ENCODE results near the gene BICD1.
"Not testable (repeated sequence)": the region's sequence is repeated elsewhere in the genome, so short reads cannot be mapped to it uniquely, and the experiment has no call there.

BICD1 gene

DNA sequence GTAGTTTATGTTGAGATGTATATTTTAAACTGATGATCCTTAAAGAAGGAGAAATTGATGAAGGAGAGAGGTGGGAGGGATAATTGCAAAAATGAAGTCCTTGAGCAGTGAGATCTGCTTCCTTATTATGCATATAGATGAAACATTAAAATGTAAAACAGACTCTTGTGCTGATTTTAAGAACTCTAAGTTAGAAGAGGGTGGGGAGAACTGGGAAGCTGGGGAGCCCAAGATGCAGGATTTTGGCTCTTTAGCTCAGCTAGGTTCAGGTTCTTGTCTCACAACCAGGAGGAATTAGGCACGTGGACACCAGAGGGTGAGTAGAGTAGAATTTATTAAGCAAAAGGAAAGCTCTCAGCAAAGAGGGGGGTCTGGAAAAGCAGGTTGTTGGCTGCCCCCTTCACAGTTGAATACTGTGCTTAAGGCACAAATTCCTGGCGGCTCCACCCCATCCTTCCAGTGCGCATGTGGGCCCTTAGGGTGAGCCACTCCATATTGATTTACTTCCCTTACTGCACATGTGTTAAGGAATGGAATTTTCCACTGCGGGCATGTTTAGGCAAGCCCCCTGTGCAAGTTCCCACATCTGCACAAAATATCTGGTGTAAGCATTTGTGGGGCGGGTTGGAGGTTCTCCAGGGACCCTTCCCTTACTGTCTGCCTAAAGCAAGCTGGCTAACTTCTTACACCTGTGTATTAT, 141.9 kb downstream of the BICD1 start:
- DNase-seq (ENCODE audit: low read depth): no peak

DNA sequence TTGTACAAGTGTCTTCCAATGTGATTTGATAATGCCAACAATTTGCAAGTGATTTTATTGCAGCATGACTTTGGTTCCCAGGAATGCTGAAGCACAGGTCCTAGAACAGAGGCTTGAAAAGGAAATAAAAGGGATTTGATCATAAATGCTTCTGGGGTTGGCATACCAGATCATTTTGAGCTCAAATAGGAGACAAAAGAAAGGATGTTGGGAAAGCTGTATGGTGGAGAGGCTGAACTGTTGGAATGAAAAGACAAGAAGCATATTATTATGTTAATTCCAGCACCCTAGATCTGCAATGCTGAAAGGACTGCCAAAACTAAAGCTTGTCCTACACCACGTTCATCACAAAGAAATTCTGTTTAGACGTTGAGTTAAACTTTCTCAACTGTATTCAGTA, 143.1 kb downstream of the BICD1 start:
- DNase-seq (ENCODE audit: low read depth): no peak

DNA sequence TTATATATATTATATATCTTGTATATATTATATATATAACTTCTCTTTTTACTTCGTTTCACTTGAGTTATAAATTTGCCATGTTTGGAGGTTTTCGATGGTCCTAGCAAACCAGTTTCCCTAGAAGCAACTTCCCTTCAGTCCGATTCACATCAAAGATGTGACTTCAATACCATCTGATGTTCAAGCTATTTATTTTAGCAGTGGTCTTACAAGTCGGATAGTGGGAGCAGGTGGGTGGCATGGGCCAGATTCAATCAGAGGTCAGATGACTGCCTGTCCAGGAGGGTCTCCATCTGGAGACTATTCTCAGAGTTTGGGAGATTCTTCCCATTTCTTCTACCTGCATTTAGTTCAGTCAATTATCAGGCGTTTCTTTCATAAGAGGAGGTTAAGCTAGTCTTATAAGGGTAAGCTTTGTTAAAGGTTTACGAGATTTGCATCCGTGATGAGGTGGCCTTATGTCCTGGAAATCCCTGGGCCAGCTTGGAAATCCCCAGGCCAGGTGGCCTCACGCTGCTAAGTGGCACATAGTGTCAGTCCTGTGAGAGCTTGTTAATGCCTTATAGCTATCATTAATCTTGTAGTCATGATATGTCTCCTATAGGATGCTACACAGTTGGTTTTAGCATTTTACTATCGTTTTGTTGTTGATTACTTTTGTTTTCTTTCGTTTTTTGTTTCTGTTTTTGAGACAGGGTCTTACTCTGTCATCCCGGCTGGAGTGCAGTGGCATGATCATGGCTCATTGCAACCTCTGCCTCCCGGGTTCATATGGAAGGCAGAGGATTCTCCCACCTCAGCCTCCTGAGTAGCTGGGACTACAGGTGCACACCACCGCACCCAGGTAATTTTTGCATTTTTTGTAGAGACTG, 145.8 kb downstream of the BICD1 start:
- no peak for DNase-seq (ENCODE audit: low read depth)

DNA sequence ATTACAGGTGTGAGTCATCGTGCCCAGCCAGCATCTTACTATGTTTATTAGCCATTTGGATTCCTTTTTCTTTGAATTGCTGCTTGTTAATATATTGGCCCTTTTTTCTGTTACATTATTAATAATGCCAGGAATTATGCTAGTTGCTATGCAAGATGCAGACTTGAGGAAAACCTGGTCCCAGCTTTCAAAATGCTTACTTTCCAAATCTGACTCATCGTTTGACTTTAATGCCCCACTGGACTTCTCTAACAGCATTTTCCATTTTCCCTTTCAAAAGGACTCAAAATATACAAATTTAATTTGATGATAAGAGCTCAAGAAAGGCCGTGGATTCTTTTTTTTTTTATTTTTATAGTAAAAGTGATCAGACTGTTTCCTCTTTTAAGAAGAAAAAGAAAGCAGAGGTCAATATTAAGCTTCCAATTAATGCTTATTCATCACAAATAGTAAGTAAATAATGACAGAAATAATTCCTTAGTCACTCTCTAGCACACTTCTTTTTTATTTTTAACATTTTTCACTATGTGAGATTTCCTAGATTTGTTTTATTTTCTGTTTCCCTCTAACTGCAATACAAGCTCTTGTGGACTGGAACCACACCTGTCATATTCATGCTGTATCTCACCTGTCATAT, 146.6 kb downstream of the BICD1 start:
- DNase-seq (ENCODE audit: low read depth): no peak

DNA sequence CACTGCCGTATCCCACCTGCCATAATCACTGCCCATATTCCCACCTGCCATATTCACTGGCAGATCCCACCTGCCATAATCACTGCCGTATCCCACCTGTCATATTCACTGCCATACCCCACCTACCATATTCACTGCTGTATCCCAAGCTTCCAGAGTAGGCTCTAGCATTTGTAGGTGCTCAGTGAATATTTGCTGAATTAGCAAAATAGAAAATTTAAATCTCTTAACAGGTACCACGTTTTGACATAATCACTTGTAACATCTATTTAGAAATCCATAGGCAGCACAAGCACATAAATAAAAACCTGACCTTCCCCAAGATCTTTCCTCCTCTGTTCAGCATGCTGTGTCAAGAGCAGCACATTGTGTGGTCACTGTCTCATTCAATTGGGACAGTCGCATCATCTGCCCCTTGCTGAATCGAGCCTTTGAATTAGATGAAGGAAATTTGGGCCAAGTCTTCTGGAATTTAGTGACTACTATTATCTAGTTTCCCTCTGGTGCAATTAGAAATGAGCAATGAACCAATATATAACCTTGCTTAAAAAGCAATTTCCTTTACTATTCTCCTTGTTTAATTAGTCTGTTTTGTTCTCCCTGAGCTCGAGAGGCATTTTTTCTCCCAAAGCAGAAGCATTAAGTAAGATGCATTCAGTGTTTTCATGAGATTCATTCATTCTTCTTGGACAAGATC, 147.8 kb downstream of the BICD1 start:
- no peak for DNase-seq (ENCODE audit: low read depth)

DNA sequence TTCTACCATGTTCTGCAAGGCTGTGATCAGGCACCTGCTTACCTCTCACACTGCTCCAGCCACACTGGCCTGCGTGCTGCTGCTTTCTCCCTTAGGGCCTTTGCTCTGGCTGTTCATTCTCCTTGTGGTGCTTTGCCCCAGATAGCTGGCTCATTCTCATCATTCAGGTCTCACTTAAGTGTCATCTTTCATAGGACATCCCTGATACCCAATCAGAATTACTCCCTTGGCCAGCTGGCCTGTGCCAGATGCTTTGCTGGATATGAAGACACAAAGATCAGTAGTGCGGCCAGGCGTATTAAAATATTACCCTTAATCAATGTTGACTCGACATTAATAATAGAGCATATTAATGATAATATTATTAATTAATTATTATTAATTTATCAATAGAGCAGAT, 148.9 kb downstream of the BICD1 start:
- no peak for DNase-seq (ENCODE audit: low read depth)

DNA sequence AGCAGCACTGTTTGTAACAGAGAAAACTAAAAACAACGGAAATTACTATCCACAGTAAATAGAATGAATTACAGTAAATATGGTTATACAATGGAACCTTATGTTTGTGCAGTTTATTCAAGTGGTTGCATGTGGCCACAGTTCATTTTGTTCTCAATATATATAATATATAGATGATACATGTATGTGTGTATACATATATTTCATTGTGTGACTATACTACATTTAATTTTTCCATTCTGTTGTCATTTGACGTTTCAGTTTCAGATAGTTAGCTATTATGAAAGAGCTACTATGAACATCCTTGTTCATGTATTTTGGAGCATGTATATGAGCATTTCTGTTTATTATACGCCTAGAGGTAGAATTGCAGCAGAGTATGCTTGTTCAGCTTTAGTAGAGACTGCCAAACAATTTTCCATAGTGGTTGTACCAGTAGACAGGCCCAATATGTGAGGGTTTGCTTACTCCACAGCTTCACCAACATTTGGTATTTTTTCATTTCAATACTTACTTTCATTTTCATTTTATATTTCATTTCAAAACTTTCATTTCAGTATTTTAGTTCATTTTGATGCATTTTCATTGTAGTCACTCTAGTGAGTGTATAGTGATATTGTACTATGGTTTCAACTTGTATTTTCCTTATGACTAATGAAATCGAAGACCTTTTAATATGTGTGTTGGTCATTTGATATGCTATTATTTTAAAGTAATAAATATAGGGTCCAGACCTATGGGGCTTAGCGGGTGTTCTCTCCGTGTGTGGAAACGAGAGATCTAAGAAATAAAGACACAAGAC, 151.2 kb downstream of the BICD1 start:
- DNase-seq (ENCODE audit: low read depth): no peak

DNA sequence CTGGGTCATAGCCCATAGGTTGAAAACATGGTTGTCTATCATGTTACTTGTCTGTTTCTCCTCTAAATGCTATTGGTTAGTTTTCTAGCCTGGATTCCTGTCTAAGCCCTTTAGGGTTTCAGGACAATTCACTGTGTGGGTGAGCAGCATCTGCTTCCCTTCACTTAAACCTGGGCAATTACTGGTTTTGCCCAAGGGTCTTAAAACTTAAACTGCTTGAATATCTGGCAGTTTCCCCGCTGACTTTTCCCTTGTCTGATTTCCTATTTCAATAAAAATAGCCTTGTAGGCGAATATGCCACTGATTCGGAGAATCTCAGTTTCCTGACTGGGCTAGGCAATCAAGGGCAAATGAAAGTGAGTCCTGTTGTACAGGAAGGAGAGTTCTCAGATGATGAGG, 154.0 kb downstream of the BICD1 start:
- no peak for DNase-seq (ENCODE audit: low read depth)

DNA sequence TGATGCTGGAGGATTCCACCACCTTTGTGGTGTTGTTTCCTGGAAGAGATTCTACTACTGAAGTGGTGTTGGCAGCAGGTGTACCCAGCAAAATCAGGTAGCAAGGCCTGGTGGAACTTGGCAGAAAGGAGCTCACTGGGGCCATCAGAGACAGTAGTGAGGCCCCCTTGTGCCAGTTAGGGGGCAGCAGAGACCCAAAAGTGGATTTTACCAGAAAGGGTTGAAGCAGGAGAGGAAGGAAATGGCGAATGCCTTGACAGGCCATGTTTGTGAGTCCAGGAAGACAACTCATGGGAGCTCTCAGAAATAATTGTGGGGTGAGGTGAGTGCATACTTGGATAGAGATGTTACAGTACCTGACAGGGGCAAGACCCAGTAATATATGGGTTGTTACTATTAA, 155.0 kb downstream of the BICD1 start:
- DNase-seq (ENCODE audit: low read depth): no peak

DNA sequence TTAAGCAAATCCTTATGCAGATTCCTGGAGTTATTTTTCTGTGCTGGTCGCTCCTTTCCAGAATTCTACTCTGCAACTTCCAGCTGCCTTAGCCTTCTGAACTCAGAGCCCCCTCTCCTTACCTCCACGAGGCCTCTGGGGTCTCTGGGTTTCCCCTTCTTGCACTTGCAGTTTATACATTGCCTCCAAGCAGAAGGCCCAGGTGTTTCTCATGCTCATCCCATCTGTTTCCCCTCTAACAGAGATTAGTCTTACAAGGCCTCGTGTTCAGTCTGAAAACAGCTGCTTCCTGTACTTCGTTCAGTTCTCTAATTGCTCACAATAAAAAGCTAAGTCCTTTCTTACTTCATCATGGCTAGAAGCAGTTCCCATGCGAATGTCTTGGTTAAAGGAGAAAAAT, 158.3 kb downstream of the BICD1 start:
- no peak for DNase-seq (ENCODE audit: low read depth)

DNA sequence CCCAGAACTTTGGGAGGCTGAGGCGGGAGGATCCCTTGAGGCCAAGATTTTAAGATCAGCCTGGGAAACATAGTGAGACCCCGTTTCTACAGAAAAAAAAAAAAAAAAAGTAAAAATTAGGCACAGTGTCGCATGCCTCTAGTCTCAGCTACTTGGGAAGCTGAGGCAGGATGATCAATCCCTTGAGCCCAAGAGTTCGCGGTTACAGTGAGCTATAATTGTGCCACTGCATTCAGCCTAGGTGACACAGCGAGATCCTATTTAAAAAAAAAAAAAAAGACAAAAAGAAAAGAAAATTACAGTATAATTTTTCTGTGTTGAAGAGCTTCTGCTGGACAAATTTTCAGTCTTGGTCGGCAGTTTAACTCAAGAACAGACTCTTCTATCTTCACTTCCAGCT, 158.8 kb downstream of the BICD1 start:
- DNase-seq (ENCODE audit: low read depth): no peak

DNA sequence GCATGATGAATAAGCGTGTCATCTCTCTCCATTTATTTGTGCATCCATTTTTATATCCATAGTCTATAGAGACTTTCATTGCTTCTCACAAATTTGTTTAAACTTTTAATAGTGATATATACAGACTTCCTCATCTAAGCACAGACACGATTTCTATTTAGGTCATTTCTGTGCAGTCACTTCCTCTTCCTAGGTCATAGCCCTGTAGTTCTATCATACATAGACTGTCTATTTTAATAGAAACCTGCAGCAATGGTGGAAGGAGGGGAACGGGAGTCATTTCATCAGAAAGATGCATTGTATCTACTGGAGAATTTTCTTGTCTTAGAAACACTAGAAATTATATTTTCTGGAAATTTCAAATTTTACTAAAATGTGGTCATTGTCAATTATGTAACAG, 159.3 kb downstream of the BICD1 start:
- DNase-seq (ENCODE audit: low read depth): no peak

DNA sequence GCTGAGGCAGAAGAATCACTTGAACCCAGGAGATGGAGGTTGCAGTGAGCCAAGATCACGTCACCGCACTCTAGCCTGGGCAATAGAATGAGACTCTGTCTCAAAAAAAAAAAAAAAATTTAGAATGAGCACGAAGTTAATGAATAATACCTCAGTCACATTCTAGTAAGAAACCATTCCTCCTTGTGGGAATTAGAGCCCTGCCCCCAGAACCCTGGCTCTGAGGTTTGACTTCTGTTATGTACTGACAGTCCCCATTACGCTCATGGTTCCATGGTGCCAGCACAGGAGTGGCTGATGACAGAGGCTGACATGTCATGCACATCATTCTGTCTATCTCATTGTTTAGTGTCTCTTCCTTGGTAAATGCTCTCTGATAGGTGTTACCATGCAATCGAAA, 160.1 kb downstream of the BICD1 start:
- no peak for DNase-seq (ENCODE audit: low read depth)

DNA sequence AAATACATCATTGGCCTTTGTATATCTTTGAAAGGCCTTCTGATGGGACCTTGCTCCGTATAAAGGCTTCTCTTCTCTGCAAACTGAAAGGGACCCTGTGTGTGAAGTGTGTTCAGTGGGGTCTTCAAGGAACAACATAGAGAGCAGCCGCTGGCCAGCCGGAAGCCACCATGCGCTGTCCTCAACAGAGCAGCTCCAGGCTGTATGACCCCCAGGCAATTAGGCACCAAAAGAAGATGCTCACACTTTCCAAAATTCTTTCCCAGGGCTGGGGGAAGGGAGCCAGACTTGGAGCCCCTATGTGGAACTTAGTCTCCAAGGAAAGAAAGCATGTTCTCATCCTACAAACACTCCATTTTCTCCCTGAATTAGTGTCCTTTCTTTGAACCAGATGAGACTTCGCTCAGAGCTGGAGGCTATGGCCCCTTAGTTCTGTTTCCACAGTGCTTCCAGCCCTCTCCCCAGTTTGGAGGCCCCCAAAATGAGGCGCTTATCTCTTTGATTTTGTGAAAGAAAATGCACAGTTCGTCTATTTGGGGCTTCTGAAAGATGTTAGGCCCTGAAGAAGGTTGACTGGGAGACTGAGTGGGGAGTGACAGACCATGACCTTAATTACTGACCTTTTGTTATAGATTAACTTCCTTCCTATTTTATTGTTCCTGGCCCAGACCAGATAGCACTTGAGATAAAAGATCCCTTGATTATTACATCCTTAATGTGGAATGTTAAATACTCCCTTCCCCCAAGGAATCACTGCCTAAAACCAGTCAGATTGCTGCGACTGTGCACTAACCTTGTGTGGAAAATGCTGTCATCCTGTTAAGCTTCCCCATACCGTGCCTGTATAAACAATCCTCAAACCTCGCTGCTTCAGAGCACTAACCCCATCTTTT, 164.4 kb downstream of the BICD1 start:
- no peak for DNase-seq (ENCODE audit: low read depth)

DNA sequence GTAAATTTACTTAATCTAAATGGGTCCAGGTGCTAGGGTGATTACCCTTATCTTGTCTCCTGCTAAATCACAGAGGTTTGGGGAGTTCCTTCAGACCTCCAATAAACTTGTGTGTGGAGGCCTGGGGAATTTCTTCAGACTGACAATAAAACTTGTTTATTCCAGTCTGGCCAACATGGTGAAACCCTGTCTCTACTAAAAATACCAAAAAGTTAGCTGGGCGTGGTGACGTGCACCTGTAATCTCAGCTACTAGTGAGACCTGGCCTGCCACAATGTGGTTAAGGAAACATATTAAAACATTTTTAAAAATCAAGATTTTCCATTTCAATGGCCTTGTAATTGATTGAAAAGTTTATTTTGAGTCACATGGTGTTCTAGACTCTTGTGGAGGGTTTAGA, 165.8 kb downstream of the BICD1 start:
- DNase-seq (ENCODE audit: low read depth): no peak

DNA sequence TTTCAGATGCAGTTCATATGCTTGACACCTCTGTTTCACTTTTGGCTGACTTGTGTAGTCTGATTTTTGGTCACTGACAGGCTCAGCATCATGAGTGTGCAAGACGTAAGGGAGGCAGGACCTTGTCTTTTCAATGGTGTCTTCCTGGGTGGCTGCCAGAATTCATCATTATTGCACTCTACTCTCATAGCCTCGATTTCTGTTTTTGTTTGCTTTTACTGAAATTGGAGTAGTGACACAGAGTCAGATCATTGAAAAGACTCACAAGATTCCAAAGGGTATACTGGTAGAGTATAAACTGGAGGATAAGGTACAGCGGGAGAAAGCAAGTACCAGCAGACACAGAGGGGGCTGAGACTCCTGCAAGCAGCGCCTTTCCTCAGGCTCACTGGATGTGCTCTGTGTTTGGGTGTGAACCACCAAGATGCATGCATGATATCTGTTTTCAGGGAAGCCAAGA, 166.4 kb downstream of the BICD1 start:
- no peak for DNase-seq (ENCODE audit: low read depth)

DNA sequence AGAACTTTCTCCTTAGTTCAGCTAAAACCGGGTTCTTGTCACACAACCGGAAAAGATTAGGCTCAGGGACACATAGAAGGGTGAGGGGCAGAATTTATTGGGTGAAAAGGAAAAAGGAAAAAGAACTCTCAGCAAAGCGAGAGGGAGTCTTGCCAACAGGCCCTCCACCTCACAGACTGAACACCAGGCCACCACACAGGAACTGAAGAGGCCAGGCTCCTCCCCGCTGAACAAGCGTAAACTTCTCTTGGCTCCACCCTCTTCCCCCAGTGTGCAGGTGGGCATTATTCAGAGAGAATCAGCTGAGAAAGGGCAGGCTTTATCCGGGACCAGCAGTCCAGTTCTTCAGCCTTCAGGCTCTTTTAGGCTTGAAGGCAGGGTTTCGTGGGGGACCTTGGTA, 167.1 kb downstream of the BICD1 start:
- no peak for DNase-seq (ENCODE audit: low read depth)

DNA sequence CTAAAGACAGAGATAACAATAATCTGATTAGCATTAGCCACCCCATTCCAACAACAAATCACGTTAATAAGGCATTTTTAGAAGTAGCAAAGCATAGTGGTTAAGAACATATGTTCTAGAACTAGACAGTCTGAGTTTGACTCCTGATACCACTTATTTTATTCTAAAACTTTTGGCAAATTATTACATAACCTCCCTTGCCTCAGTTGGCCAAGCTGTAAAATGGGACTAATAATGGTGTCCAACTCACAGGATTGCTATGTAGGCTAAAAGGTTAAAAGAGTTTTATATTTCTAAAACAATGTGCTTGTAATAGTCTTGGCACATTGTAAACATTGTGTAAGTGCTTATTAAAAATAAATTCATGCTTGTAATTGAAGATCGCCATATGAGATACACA, 168.0 kb downstream of the BICD1 start:
- no peak for DNase-seq (ENCODE audit: low read depth)

DNA sequence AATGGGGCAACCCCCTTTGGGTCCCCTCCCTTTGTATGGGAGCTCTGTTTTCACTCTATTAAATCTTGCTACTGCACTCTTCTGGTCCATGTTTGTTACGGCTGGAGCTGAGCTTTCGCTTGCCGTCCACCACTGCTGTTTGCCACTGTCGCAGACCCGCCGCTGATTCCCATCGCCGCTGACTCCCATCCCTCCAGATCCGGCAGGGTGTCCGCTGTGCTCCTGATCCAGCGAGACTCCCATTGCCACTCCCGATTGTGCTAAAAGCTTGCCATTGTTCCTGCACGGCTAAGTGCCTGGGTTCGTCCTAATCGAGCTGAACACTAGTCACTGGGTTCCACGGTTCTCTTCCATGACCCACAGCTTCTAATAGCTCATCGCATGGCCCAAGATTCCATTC, 168.9 kb downstream of the BICD1 start:
- DNase-seq (ENCODE audit: low read depth): not testable (repeated sequence)

DNA sequence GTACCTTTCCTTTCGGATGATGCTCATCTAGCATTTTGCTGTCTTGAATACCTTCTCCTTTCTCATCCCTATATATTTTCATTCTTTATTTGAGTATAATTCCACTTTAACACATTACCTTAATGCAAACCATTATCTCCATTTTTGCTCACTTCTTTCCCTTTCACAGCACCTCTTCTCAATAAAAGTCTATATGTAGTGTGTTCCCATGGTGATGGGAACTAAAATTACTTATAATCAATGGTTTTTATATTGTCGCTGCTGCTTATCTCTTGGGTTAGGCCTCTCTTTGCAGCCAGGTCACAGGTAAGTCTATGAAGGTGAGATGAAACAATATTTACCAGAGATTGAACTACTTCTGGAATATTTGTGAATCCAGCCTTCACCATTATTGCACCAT, 171.1 kb downstream of the BICD1 start:
- DNase-seq (ENCODE audit: low read depth): no peak

Data from T follicular helper cell (primary cell).